Upper lobe of right lung (tissue), 1 donor: ENCODE data around the gene GPX7. TPM values are rescaled to one million over a fixed set of nuclear protein-coding genes. Genes with fewer than 3 reads are reported as not detected.

Experiments
- ATAC-seq: fragments of 200-7000 bp; cut with Tn5 transposase; one replicate; pipeline ENCODE4 v1.9.1; 2020; ENCODE audit warnings: mild to moderate bottlenecking, moderate library complexity
- DNase-seq: peaks from one replicate; pipeline ENCODE4 v3.0.0-alpha.2; 2020
- H3K27ac ChIP-seq: fragments of 200-600 bp; one replicate; pipeline ENCODE4 v1.8.0; 2022
- H3K27me3 ChIP-seq: fragments of 200-600 bp; one replicate; pipeline ENCODE4 v1.8.0; 2022; ENCODE audit warnings: mild to moderate bottlenecking
- H3K36me3 ChIP-seq: fragments of 200-600 bp; one replicate; pipeline ENCODE4 v1.8.0; 2022
- H3K4me1 ChIP-seq: fragments of 200-600 bp; one replicate; pipeline ENCODE4 v1.8.0; 2022
- H3K4me3 ChIP-seq: fragments of 200-600 bp; one replicate; pipeline ENCODE4 v1.8.0; 2022; ENCODE audit warnings: mild to moderate bottlenecking
- H3K9me3 ChIP-seq: fragments of 200-600 bp; one replicate; pipeline ENCODE4 v1.8.0; 2022
- CTCF ChIP-seq: fragments of 200-600 bp; IDR thresholded peaks from one replicate; pipeline ENCODE4 v1.8.0; 2022; ENCODE audit warnings: antibody characterized with exemption
- intact Hi-C: fragments of 100-400 bp; cut with DNase I; formaldehyde crosslinking; loops from one replicate; pipeline ENCODE4 v1.11.0; 2022
- total RNA-seq: library from RNA; stranded (reverse); fragmentation: NEBNext Ultra II Directional; extraction: Animal tissue kit (Norgen Biotek cat#: 25700); gene quantifications from one replicate; pipeline ENCODE4 v1.2.1, GENCODE V29; 2021
- donor health status: DM: no; HTN: yes; CAD: no; lungs with severe emphysema.

Gene GPX7
- total RNA-seq, 1 donor from 2014 or later = 6.2 TPM

GRCh38 chr1:52604063-52604770 lies 2.0 kb downstream of the GPX7 start:
- H3K36me3 ChIP-seq = peaks cover 13% of the 10 kb centered on the region
- H3K27me3 ChIP-seq = no peaks in the 10 kb centered on the region
- no peak for DNase-seq
- no peaks in the 10 kb centered on the region for H3K9me3 ChIP-seq
- TF ChIP-seq CTCF = no peak
- ATAC-seq = no peak
- H3K4me1 ChIP-seq = peaks cover 23% of the 10 kb centered on the region
- no peak overlapping the region for H3K27ac ChIP-seq
- H3K4me3 ChIP-seq = no peak overlapping the region
- intact Hi-C loops = no loop called here

GRCh38 chr1:52613636-52614373 lies 11.6 kb downstream of the GPX7 start:
- intact Hi-C loops = no loop called here
- Histone ChIP-seq H3K9me3 (no peaks in the 10 kb centered on the region), H3K27me3 (no peaks in the 10 kb centered on the region), H3K4me3 (no peak overlapping the region), H3K4me1 (no peaks in the 10 kb centered on the region), H3K36me3 (no peaks in the 10 kb centered on the region), H3K27ac (no peak overlapping the region)
- ATAC-seq (no peak), DNase-seq (no peak)
- TF ChIP-seq CTCF = no peak

- TF ChIP-seq CTCF = no peak
- H3K36me3 ChIP-seq = no peaks in the 10 kb centered on the region
- ATAC-seq = no peak
- intact Hi-C loops = no loop called here
- H3K27me3 ChIP-seq = no peaks in the 10 kb centered on the region
- DNase-seq = no peak
- H3K4me1 ChIP-seq = no peaks in the 10 kb centered on the region
- H3K4me3 ChIP-seq = no peak overlapping the region
- H3K9me3 ChIP-seq = no peaks in the 10 kb centered on the region
- H3K27ac ChIP-seq = no peak overlapping the region
Observed at GRCh38 chr1:52614671-52615070, 12.5 kb downstream of the GPX7 start.

- Histone ChIP-seq H3K36me3 (no peaks in the 10 kb centered on the region), H3K27ac (no peak overlapping the region), H3K9me3 (no peaks in the 10 kb centered on the region), H3K4me1 (no peaks in the 10 kb centered on the region), H3K27me3 (no peaks in the 10 kb centered on the region), H3K4me3 (no peak overlapping the region)
- TF ChIP-seq CTCF = no peak
- no peak for ATAC-seq
- no peak for DNase-seq
- intact Hi-C loops = no loop called here
Observed at GRCh38 chr1:52615489-52616042, 13.4 kb downstream of the GPX7 start.

GRCh38 chr1:52621950-52622349 lies 19.8 kb downstream of the GPX7 start:
- ATAC-seq (no peak), DNase-seq (no peak)
- H3K27ac ChIP-seq = no peak overlapping the region
- TF ChIP-seq CTCF = no peak
- intact Hi-C loops = no loop called here
- no peaks in the 10 kb centered on the region for H3K27me3 ChIP-seq
- peaks cover 16% of the 10 kb centered on the region for H3K9me3 ChIP-seq
- no peaks in the 10 kb centered on the region for H3K4me1 ChIP-seq
- no peaks in the 10 kb centered on the region for H3K36me3 ChIP-seq
- no peak overlapping the region for H3K4me3 ChIP-seq
